Neutrophil (primary cell): Measurements from ENCODE around the gene STMP1.

Experiments used
- H3K27ac ChIP-seq: fragments of 200-600 bp; sonication (generic); 2 replicates; pipeline ENCODE4 v1.5.1; 2016; ENCODE audit warnings: mild to moderate bottlenecking, moderate library complexity
- H3K27me3 ChIP-seq: fragments of 200-600 bp; sonication (generic); 2 replicates; pipeline ENCODE4 v1.6.0; 2016; ENCODE audit warnings: mild to moderate bottlenecking
- H3K36me3 ChIP-seq: fragments of 200-600 bp; sonication (generic); 2 replicates; pipeline ENCODE4 v1.5.1; 2017
- H3K4me1 ChIP-seq, 2 experiments: fragments of 200-600 bp in 1 of 2; sonication (generic) in 1 of 2; 1 replicate in 1 of 2; 2 replicates in 1 of 2; pipeline versions ENCODE4 v1.5.1 to v1.6.1; 2013 to 2016; ENCODE audit warnings: low read depth in 1 of 2, low read length in 1 of 2, mild to moderate bottlenecking in 1 of 2, moderate library complexity in 1 of 2; ENCODE audit not compliant: control insufficient read depth in 1 of 2, insufficient read depth in 1 of 2
- H3K4me3 ChIP-seq, 2 experiments: fragments of 200-600 bp in 1 of 2; sonication (generic) in 1 of 2; 1 replicate in 1 of 2; 2 replicates in 1 of 2; pipeline ENCODE4 v1.5.1; 2013 to 2016; ENCODE audit warnings: low read depth in 1 of 2, low read length in 1 of 2, mild to moderate bottlenecking in 1 of 2, moderate library complexity in 1 of 2
- H3K9me3 ChIP-seq: fragments of 200-600 bp; sonication (generic); 2 replicates; pipeline ENCODE4 v1.5.1; 2016
- CTCF ChIP-seq: fragments of 200-600 bp; sonication (generic); IDR thresholded peaks from 2 replicates; pipeline ENCODE4 v1.5.1; 2016; ENCODE audit warnings: antibody characterized with exemption

The STMP1 gene

GRCh38 chr7:135659159-135659846, 3.0 kb upstream of the STMP1 start:
- Histone ChIP-seq H3K27ac (no peak overlapping the region), H3K36me3 (no peaks in the 10 kb centered on the region), H3K9me3 (no peaks in the 10 kb centered on the region), H3K4me3 (no peak overlapping the region), H3K4me1 (peaks cover 27 to 33% of the 10 kb centered on the region in 2 experiments), H3K27me3 (no peaks in the 10 kb centered on the region)
- TF ChIP-seq CTCF = no peak

GRCh38 chr7:135661311-135662122, 797 bp upstream of the STMP1 start:
- H3K9me3 ChIP-seq = no peaks in the 10 kb centered on the region
- no peaks in the 10 kb centered on the region for H3K36me3 ChIP-seq
- peak overlapping the region; percentile 91 to 97 for H3K4me3 ChIP-seq
- TF ChIP-seq CTCF = no peak
- peak overlapping the region; percentile 77 for H3K27ac ChIP-seq
- H3K27me3 ChIP-seq = no peaks in the 10 kb centered on the region
- peaks cover 27 to 34% of the 10 kb centered on the region in 2 experiments for H3K4me1 ChIP-seq

GRCh38 chr7:135662123-135662372, 266 bp upstream of the STMP1 start:
- peaks cover 33 to 34% of the 10 kb centered on the region in 2 experiments for H3K4me1 ChIP-seq
- peak overlapping the region; percentile 91 to 97 for H3K4me3 ChIP-seq
- H3K27me3 ChIP-seq = no peaks in the 10 kb centered on the region
- no peaks in the 10 kb centered on the region for H3K36me3 ChIP-seq
- no peaks in the 10 kb centered on the region for H3K9me3 ChIP-seq
- H3K27ac ChIP-seq = peak overlapping the region; percentile 77
- peak; percentile 96 for TF ChIP-seq CTCF

GRCh38 chr7:135664046-135664589, 1.8 kb downstream of the STMP1 start:
- no peak overlapping the region for H3K4me3 ChIP-seq
- H3K27ac ChIP-seq = no peak overlapping the region
- TF ChIP-seq CTCF = no peak

GRCh38 chr7:135665042-135665441, 2.7 kb downstream of the STMP1 start:
- TF ChIP-seq CTCF = no peak
- no peak overlapping the region for H3K27ac ChIP-seq
- H3K27me3 ChIP-seq = no peaks in the 10 kb centered on the region
- peaks cover 27 to 28% of the 10 kb centered on the region in 2 experiments for H3K4me1 ChIP-seq
- H3K4me3 ChIP-seq = no peak overlapping the region
- no peaks in the 10 kb centered on the region for H3K36me3 ChIP-seq
- no peaks in the 10 kb centered on the region for H3K9me3 ChIP-seq

More at GRCh38 chr7:135664046-135664589, 1.8 kb downstream of the STMP1 start:
- Histone ChIP-seq H3K9me3 (no peaks in the 10 kb centered on the region), H3K36me3 (no peaks in the 10 kb centered on the region), H3K4me1 (peaks cover 34 to 35% of the 10 kb centered on the region in 2 experiments), H3K27me3 (no peaks in the 10 kb centered on the region)
